Measurements from ENCODE around the gene GIMAP1. TPM values are rescaled to one million over a fixed set of nuclear protein-coding genes. Genes with fewer than 3 reads are reported as not detected.
"Not testable (repeated sequence)": the region's sequence is repeated elsewhere in the genome, so short reads cannot be mapped to it uniquely, and the experiment has no call there.

Gene GIMAP1
- total RNA-seq (3.1 TPM), polyA plus RNA-seq (ENCODE audit: insufficient read depth in 1 of 8, insufficient read length in 8 of 8, low replicate concordance in 1 of 8) (1 to 10 TPM; 2.5 to 3.4 (median 2.9) TPM)
- long read RNA-seq, donor 1, full-length matches to known transcripts: 2 of 2 reads
- long read RNA-seq, donor 1, partial matches to known transcripts: 0 of 2 reads
- long read RNA-seq, donor 1, other reads (novel, unspliced or antisense): 0 of 2 reads
- long read RNA-seq, donor 2, full-length matches to known transcripts: 1 of 1 reads
- long read RNA-seq, donor 2, partial matches to known transcripts: 0 of 1 reads
- long read RNA-seq, donor 2, other reads (novel, unspliced or antisense): 0 of 1 reads
- long read RNA-seq, donor 3, full-length matches to known transcripts: 1 of 1 reads
- long read RNA-seq, donor 3, partial matches to known transcripts: 0 of 1 reads
- long read RNA-seq, donor 3, other reads (novel, unspliced or antisense): 0 of 1 reads
- long read RNA-seq, donor 4, full-length matches to known transcripts: 1 of 1 reads
- long read RNA-seq, donor 4, partial matches to known transcripts: 0 of 1 reads
- long read RNA-seq, donor 4, other reads (novel, unspliced or antisense): 0 of 1 reads
- long read RNA-seq, donor 5, full-length matches to known transcripts: 7 of 7 reads
- long read RNA-seq, donor 5, partial matches to known transcripts: 0 of 7 reads
- long read RNA-seq, donor 5, other reads (novel, unspliced or antisense): 0 of 7 reads
- long read RNA-seq, donor 6, full-length matches to known transcripts: 4 of 4 reads
- long read RNA-seq, donor 6, partial matches to known transcripts: 0 of 4 reads
- long read RNA-seq, donor 6, other reads (novel, unspliced or antisense): 0 of 4 reads
- long read RNA-seq, donor 7, full-length matches to known transcripts: 1 of 1 reads
- long read RNA-seq, donor 7, partial matches to known transcripts: 0 of 1 reads
- long read RNA-seq, donor 7, other reads (novel, unspliced or antisense): 0 of 1 reads
- long read RNA-seq, donor 8, full-length matches to known transcripts: 1 of 1 reads
- long read RNA-seq, donor 8, partial matches to known transcripts: 0 of 1 reads
- long read RNA-seq, donor 8, other reads (novel, unspliced or antisense): 0 of 1 reads
- long read RNA-seq, donor 9, full-length matches to known transcripts: 2 of 2 reads
- long read RNA-seq, donor 9, partial matches to known transcripts: 0 of 2 reads
- long read RNA-seq, donor 9, other reads (novel, unspliced or antisense): 0 of 2 reads
- long read RNA-seq, donor 10, full-length matches to known transcripts: 4 of 9 reads
- long read RNA-seq, donor 10, partial matches to known transcripts: 5 of 9 reads
- long read RNA-seq, donor 10, other reads (novel, unspliced or antisense): 0 of 9 reads
- long read RNA-seq, donor 11, full-length matches to known transcripts: 3 of 3 reads
- long read RNA-seq, donor 11, partial matches to known transcripts: 0 of 3 reads
- long read RNA-seq, donor 11, other reads (novel, unspliced or antisense): 0 of 3 reads

- peak; percentile 71 for DNase-seq
Measured at GRCh38 chr7:150716368-150716767, at the start of gene GIMAP1. Gene GIMAP1, plus strand, starts transcription at chr7:150716613. Its CDS starts 2,435 bp downstream, at chr7:150719048.

GRCh38 chr7:150668472-150668911 is 47.9 kb upstream of the GIMAP1 start:
- DNase-seq: no peak
- no peaks in the 10 kb centered on the region for H3K27me3 ChIP-seq (ENCODE audit: control insufficient read depth, insufficient read depth, low read length)
- WGBS (ENCODE audit: insufficient coverage): no CpG with 5 or more reads among the region's 1 CpG
- no peaks in the 10 kb centered on the region for H3K4me1 ChIP-seq (ENCODE audit: control insufficient read depth, insufficient read depth, low read length)
- H3K9me3 ChIP-seq (replicated peaks; ENCODE audit: control insufficient read depth, low read depth, low read length): no peaks in the 10 kb centered on the region
- H3K36me3 ChIP-seq (ENCODE audit: control insufficient read depth, insufficient read depth, low read length): no peaks in the 10 kb centered on the region
- no peak overlapping the region for H3K27ac ChIP-seq (ENCODE audit: low read length)
- H3K4me3 ChIP-seq (ENCODE audit: low read length): no peak overlapping the region

More at GRCh38 chr7:150716368-150716767, at the start of gene GIMAP1:
- WGBS (ENCODE audit: insufficient coverage): 2% methylated on average over 5 of the region's 5 CpGs
- Histone ChIP-seq H3K9me3 (replicated peaks; ENCODE audit: control insufficient read depth, low read depth, low read length) (no peaks in the 10 kb centered on the region), H3K27me3 (ENCODE audit: control insufficient read depth, insufficient read depth, low read length) (no peaks in the 10 kb centered on the region), H3K27ac (ENCODE audit: low read length) (peak within 1 kb of the TSS; percentile 72), H3K36me3 (ENCODE audit: control insufficient read depth, insufficient read depth, low read length) (no peaks in the 10 kb centered on the region), H3K4me1 (ENCODE audit: control insufficient read depth, insufficient read depth, low read length) (peaks cover 3% of the 10 kb centered on the region), H3K4me3 (ENCODE audit: low read length) (peak within 1 kb of the TSS; percentile 45)

GRCh38 chr7:150668977-150669376 is 47.4 kb upstream of the GIMAP1 start:
- Histone ChIP-seq H3K4me1 (ENCODE audit: control insufficient read depth, insufficient read depth, low read length) (no peaks in the 10 kb centered on the region), H3K27me3 (ENCODE audit: control insufficient read depth, insufficient read depth, low read length) (no peaks in the 10 kb centered on the region), H3K4me3 (ENCODE audit: low read length) (no peak overlapping the region), H3K9me3 (replicated peaks; ENCODE audit: control insufficient read depth, low read depth, low read length) (no peaks in the 10 kb centered on the region), H3K27ac (ENCODE audit: low read length) (no peak overlapping the region), H3K36me3 (ENCODE audit: control insufficient read depth, insufficient read depth, low read length) (no peaks in the 10 kb centered on the region)
- no peak for DNase-seq

GRCh38 chr7:150671798-150672585 is 44.4 kb upstream of the GIMAP1 start:
- H3K27ac ChIP-seq (ENCODE audit: low read length); H3K36me3 ChIP-seq (ENCODE audit: control insufficient read depth, insufficient read depth, low read length); H3K9me3 ChIP-seq (replicated peaks; ENCODE audit: control insufficient read depth, low read depth, low read length); H3K4me3 ChIP-seq (ENCODE audit: low read length); H3K4me1 ChIP-seq (ENCODE audit: control insufficient read depth, insufficient read depth, low read length); H3K27me3 ChIP-seq (ENCODE audit: control insufficient read depth, insufficient read depth, low read length); DNase-seq: not testable (repeated sequence)
- WGBS (ENCODE audit: insufficient coverage): 100% methylated on average over 2 of the region's 7 CpGs

- Histone ChIP-seq H3K4me3 (ENCODE audit: low read length) (no peak overlapping the region), H3K27ac (ENCODE audit: low read length) (peak overlapping the region; percentile 48), H3K27me3 (ENCODE audit: control insufficient read depth, insufficient read depth, low read length) (no peaks in the 10 kb centered on the region), H3K36me3 (ENCODE audit: control insufficient read depth, insufficient read depth, low read length) (no peaks in the 10 kb centered on the region), H3K4me1 (ENCODE audit: control insufficient read depth, insufficient read depth, low read length) (no peaks in the 10 kb centered on the region), H3K9me3 (replicated peaks; ENCODE audit: control insufficient read depth, low read depth, low read length) (no peaks in the 10 kb centered on the region)
- no CpG with 5 or more reads among the region's 2 CpGs for WGBS (ENCODE audit: insufficient coverage)
- DNase-seq: no peak
Measured at GRCh38 chr7:150675714-150676113, 40.7 kb upstream of the GIMAP1 start.

GRCh38 chr7:150676276-150676675 is 40.1 kb upstream of the GIMAP1 start:
- not testable (repeated sequence) for H3K27ac ChIP-seq (ENCODE audit: low read length); H3K4me1 ChIP-seq (ENCODE audit: control insufficient read depth, insufficient read depth, low read length); H3K36me3 ChIP-seq (ENCODE audit: control insufficient read depth, insufficient read depth, low read length); H3K4me3 ChIP-seq (ENCODE audit: low read length); H3K9me3 ChIP-seq (replicated peaks; ENCODE audit: control insufficient read depth, low read depth, low read length); H3K27me3 ChIP-seq (ENCODE audit: control insufficient read depth, insufficient read depth, low read length)
- peak; percentile 40 for DNase-seq

GRCh38 chr7:150676854-150677253 is 39.6 kb upstream of the GIMAP1 start:
- WGBS (ENCODE audit: insufficient coverage): no CpG with 5 or more reads among the region's 3 CpGs
- H3K36me3 ChIP-seq (ENCODE audit: control insufficient read depth, insufficient read depth, low read length); H3K9me3 ChIP-seq (replicated peaks; ENCODE audit: control insufficient read depth, low read depth, low read length); H3K27me3 ChIP-seq (ENCODE audit: control insufficient read depth, insufficient read depth, low read length); H3K4me1 ChIP-seq (ENCODE audit: control insufficient read depth, insufficient read depth, low read length); H3K27ac ChIP-seq (ENCODE audit: low read length); H3K4me3 ChIP-seq (ENCODE audit: low read length): not testable (repeated sequence)
- DNase-seq: peak; percentile 10

GRCh38 chr7:150678601-150679000 is 37.8 kb upstream of the GIMAP1 start:
- not testable (repeated sequence) for H3K4me3 ChIP-seq (ENCODE audit: low read length); H3K36me3 ChIP-seq (ENCODE audit: control insufficient read depth, insufficient read depth, low read length); H3K9me3 ChIP-seq (replicated peaks; ENCODE audit: control insufficient read depth, low read depth, low read length); DNase-seq; H3K4me1 ChIP-seq (ENCODE audit: control insufficient read depth, insufficient read depth, low read length); H3K27me3 ChIP-seq (ENCODE audit: control insufficient read depth, insufficient read depth, low read length); H3K27ac ChIP-seq (ENCODE audit: low read length)
- 89% methylated on average over 8 of the region's 11 CpGs for WGBS (ENCODE audit: insufficient coverage)

GRCh38 chr7:150680364-150680763 is 36.0 kb upstream of the GIMAP1 start:
- H3K27ac ChIP-seq (ENCODE audit: low read length); H3K4me3 ChIP-seq (ENCODE audit: low read length); H3K27me3 ChIP-seq (ENCODE audit: control insufficient read depth, insufficient read depth, low read length); H3K4me1 ChIP-seq (ENCODE audit: control insufficient read depth, insufficient read depth, low read length); H3K9me3 ChIP-seq (replicated peaks; ENCODE audit: control insufficient read depth, low read depth, low read length); H3K36me3 ChIP-seq (ENCODE audit: control insufficient read depth, insufficient read depth, low read length); DNase-seq: not testable (repeated sequence)
- WGBS (ENCODE audit: insufficient coverage): no CpG with 5 or more reads among the region's 2 CpGs

Measured in muscle of leg (tissue), 16 donors.